ENCODE data around the gene LSR.
"Not testable (repeated sequence)": the region's sequence is repeated elsewhere in the genome, so short reads cannot be mapped to it uniquely, and the experiment has no call there.

Gene LSR

GRCh38 chr19:35217649-35217990 is 31.2 kb upstream of the LSR start:
- DNase-seq (ENCODE audit: low read depth in 3 of 3): no peak

- DNase-seq (ENCODE audit: low read depth in 3 of 3): no peak
Measured at GRCh38 chr19:35219008-35219407, 29.8 kb upstream of the LSR start.

GRCh38 chr19:35220315-35220921 is 28.4 kb upstream of the LSR start:
- DNase-seq (ENCODE audit: low read depth in 3 of 3): no peak

GRCh38 chr19:35220973-35221590 is 27.7 kb upstream of the LSR start:
- not testable (repeated sequence) for DNase-seq (ENCODE audit: low read depth in 3 of 3)

- no peak for DNase-seq (ENCODE audit: low read depth in 3 of 3)
Measured at GRCh38 chr19:35222373-35223015, 26.3 kb upstream of the LSR start.

- no peak for DNase-seq (ENCODE audit: low read depth in 3 of 3)
Measured at GRCh38 chr19:35223084-35223790, 25.6 kb upstream of the LSR start.

GRCh38 chr19:35223862-35224505 is 24.8 kb upstream of the LSR start:
- DNase-seq (ENCODE audit: low read depth in 3 of 3): no peak

- no peak for DNase-seq (ENCODE audit: low read depth in 3 of 3)
Measured at GRCh38 chr19:35224681-35225571, 23.9 kb upstream of the LSR start.

GRCh38 chr19:35225951-35226350 is 22.9 kb upstream of the LSR start:
- no peak for DNase-seq (ENCODE audit: low read depth in 3 of 3)

GRCh38 chr19:35226748-35227147 is 22.1 kb upstream of the LSR start:
- DNase-seq (ENCODE audit: low read depth in 3 of 3): no peak

- DNase-seq (ENCODE audit: low read depth in 3 of 3): no peak
Measured at GRCh38 chr19:35228177-35228930, 20.4 kb upstream of the LSR start, which contains the start of gene FAM187B. FAM187B (minus strand) TSS chr19:35228739; CDS start chr19:35228680, 59 bp downstream.

- DNase-seq (ENCODE audit: low read depth in 3 of 3): no peak
Measured at GRCh38 chr19:35229601-35230000, 19.2 kb upstream of the LSR start.

GRCh38 chr19:35231956-35232645 is 16.7 kb upstream of the LSR start:
- DNase-seq (ENCODE audit: low read depth in 3 of 3): no peak

- no peak for DNase-seq (ENCODE audit: low read depth in 3 of 3)
Measured at GRCh38 chr19:35232912-35233311, 15.9 kb upstream of the LSR start.

- DNase-seq (ENCODE audit: low read depth in 3 of 3): no peak
Measured at GRCh38 chr19:35236638-35237400, 12.0 kb upstream of the LSR start.

GRCh38 chr19:35239597-35239996 is 9.2 kb upstream of the LSR start:
- DNase-seq (ENCODE audit: low read depth in 3 of 3): not testable (repeated sequence)

- DNase-seq (ENCODE audit: low read depth in 3 of 3): no peak
Measured at GRCh38 chr19:35240327-35240726, 8.5 kb upstream of the LSR start.

- no peak for DNase-seq (ENCODE audit: low read depth in 3 of 3)
Measured at GRCh38 chr19:35241417-35241816, 7.4 kb upstream of the LSR start.

- DNase-seq (ENCODE audit: low read depth in 3 of 3): no peak
Measured at GRCh38 chr19:35246466-35247092, 2.2 kb upstream of the LSR start.
